Activated effector memory CD4-positive, alpha-beta T cell treated with Interleukin-2 at 50 U/mL for 16 hours (primary cell): ENCODE results near the gene EFNA1.
A peak's percentile ranks its signal among the peaks of the same experiment; 100 is the strongest.
"Not testable (repeated sequence)": the region's sequence is repeated elsewhere in the genome, so short reads cannot be mapped to it uniquely, and the experiment has no call there.

ENCODE experiments used
- DNase-seq: peaks from one replicate; pipeline ENCODE4 v3.0.0-alpha.2; 2020

The EFNA1 gene

DNA sequence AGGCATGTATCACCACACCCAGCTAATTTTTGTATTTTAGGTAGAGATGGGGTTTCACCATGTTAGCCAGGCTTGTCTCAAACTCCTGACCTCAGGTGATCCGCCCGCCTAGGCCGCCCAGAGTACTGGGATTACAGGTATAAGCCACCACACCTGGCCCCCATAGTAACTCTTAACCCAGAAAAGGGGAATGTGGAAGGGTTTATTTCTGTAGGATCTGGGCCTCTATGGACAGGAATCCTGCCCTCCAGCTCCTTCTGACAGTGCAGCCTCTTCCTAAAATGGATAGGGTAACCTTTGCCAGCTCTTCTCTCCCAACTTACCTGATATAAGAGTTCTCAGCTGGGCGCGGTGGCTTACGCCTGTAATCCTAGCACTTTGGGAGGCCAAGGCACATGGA, 35.0 kb downstream of the EFNA1 start:
- not testable (repeated sequence) for DNase-seq

DNA sequence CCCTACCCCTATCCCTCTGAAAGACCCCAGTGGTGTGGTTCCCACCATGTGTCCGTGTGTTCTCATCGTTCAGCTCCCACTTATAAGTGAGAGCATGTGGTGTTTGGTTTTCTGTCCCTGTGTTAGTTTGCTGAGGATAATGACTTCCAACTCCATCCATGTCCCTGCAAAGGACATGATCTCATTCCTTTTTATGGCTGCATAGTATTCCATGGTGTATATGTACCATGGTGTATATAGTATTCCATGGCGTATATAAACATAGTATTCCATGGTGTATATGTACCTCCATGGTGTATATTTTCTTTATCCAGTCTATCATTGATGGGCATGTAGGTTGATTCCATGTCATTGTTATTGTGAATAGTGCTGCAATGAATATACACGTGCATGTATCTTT, 36.1 kb downstream of the EFNA1 start:
- not testable (repeated sequence) for DNase-seq

DNA sequence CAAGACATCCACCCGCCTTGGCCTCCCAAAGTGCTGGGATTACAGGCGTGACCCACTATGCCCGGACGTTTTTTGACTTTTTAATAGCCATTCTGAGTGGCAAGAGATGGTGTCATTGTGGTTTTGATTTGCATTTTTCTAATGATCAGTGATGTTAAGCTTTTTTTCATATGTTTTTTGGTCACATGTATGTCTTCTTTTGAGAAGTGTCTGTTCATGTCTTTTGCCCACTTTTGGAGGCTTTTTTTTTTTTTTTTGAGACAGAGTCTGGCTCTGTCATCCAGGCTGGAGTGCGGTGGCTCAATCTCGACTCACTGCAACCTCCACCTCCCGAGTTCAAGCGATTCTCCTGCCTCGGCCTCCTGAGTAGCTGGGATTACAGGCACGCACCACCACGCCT, 36.9 kb downstream of the EFNA1 start:
- DNase-seq: not testable (repeated sequence)

DNA sequence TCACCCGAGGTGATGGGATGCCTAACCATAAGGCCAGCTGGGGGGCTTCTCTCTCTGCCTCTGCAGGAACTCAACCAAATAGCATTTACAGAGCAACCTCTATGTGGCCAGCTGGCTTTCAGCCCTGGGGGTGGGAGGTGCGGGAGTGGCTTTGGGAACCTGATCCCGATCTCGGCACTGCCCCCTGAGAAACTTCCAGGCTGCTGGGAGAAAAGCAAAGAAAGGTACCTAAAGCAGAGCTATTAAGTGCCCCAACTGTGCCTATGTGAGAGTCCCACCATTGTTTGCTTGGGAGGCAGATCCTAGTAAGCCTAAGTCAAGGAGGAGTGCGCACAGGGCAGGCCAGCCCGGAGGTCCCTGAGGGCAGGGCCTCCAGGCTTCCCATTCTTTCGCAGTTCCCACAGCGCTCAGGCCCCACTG, 38.4 kb downstream of the EFNA1 start:
- DNase-seq: no peak

DNA sequence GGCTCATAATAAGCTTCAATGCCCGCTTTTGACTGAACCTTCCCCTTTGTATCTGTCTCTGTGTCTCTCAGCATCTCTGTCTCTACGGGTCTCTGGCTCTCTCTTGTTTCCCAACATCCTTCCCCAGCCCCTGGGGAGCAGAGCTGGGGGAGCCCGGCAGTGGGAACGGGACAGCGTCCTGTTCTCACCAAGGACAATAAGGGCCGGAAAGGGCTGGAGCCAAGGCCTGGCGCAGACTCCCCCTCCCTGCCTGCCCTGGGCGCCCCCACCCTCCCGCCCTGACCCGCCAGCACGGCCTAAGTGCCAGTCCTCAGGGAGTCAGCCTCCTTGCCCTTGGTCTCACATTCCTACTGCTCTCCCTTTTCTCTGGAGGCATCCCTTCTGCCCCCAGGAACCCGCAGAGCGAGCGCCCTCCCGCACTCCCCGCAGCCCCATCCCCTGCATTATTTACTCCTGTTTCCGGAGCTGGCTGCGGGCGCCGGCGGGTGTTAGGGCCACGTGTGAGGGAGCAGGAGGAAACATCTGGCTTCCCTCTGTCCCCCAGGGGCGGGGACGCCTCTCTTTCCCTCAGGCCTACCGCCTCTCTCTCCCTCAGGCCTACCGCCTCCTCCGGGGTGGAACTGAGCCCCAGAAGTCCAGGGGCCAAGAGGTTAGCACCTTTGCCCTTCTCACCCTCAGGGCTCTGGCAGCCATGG, 38.9 kb downstream of the EFNA1 start:
- no peak for DNase-seq

DNA sequence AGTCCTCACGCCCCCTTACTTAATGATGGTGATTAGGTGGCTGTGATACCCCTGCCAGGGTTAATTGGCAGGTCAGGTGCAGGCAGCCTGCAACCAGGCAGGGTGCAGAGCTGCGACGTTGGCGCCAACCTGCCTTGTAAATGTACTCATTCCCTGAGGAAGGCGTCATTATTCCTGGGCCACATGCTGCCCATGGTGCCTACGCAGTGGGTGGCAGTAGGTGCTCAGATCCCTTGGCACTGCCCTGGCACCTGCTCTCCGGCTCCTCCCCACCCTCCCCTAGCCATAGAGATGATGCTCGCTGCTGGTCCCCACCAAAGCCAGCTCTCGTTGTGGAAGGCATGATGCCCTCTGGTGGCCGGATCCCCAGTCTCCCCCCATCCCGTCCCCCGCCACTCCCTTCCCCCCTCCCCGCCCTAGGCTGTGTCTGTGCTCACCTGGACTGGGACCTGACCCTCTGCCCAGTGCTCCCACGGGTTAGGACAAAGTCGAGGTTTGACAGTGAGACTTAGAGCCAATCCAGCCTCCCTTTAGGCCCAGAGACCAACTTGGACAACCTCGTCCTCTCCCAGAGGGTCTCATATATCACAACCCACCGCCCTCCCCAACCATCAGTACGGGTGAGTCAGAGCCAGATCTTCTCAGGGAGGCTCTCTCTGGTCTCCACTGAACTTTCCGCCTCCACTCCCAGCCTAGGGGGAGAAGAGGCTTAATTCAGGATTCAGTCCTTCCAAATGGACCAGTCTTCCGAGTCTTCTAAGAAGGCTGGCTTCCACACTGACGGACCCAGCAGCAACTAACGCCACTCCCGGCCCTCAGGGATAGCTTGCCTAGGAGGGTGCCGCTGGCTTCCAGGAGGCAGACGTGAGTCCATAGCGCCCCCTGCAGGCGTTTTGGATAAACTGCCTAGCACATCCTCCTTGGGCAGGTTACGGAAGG, 39.8 kb downstream of the EFNA1 start:
- peak; percentile 71 for DNase-seq

DNA sequence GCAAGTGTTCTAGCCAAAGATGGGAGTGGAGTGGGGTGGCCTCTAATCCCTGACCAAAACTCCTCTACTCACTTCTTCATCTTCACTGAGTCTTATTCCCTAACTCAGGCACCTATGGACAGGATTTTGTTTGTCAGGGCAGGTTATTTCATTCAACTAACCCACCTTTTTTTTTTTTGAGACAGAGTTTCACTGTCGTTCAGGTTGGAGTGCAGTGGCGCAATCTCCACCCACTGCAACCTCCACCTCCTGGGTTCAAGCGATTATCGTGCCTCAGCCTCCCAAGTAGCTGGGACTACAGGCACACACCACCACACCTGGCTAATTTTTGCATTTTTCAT, 40.4 kb downstream of the EFNA1 start:
- not testable (repeated sequence) for DNase-seq

DNA sequence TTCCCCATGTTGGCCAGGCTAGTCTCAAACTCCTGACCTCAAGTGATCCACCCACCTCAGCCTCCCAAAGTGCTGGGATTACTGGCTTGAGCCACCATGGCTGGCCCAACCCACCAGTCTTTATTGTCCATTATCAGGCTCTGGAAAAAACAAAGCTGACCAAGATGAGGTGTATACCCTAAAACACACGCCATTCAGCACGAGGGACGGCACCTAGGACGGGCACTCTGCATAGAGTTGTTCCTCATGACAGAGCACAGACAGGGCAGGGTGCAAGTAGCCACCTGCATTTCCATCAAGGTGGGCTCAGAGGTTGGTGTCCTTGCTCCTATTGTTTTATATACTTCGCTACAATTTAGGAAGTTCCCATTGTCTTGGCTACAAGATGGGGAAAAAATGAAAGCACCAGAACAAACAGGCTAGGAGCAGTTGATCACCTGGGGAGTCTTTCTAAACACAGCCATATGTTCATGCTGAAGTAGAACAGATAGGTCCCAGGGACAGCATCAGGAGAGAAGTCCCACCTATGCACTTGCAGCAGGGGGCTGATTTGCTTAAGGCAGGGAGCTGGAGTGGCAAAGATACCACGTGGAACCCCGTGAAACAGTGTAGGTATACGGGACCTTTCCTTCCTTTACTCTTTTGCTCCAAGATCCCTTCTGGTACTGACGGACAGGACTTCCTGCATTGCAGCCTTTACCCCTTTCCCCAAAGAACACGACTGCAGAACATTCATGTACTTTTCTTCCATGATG, 41.0 kb downstream of the EFNA1 start:
- no peak for DNase-seq

DNA sequence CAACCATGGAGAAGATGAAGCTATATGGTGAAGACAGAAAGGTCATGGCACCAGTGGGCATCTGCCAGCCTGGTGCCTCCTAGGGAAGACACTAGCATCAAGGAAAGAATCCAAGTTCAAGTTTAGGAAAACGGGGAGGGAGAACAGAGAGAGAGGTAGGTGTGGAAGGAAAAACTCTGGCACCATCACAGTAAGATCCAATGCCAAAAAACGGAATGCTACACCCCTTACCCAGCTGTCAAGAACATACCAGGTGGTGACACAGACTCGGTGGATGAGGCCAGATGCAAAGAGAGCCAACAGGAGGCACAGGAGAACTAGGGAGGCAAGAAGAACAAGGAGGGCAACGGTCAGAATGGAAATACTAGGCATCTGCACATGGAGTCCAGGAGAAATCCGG, 41.9 kb downstream of the EFNA1 start:
- no peak for DNase-seq

DNA sequence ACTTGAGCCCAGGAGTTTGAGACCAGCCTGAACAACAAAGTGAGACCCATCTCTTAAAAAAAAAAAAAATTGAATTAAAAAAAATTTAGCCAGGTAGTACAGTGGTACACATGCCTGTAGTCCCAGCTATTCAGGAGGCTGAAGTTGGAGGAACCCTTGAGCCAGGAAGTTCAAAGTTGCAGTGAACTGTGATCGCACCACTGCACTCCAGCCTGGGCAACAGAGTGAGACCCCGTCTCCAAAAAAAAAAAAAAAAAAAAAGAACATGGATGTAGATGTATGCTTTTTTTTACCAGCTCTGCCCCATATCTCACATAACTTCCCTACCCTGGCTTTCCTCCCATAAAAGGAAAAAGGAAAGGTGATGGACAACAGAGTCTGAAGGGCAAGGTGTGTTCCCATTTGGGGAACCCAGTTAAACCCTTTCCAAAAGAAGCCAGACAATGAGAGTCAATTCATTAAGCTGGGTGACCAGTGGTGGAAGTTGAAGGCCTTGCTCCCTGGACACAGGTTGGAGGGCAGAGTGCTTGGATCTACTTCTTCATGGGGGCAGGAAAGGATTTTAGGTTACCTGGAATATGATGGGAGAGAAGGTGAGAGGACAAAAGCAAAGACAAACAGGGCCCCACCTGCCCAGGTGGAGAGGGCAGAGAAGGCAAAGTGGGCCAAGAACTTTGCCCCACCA, 42.6 kb downstream of the EFNA1 start:
- DNase-seq: no peak

DNA sequence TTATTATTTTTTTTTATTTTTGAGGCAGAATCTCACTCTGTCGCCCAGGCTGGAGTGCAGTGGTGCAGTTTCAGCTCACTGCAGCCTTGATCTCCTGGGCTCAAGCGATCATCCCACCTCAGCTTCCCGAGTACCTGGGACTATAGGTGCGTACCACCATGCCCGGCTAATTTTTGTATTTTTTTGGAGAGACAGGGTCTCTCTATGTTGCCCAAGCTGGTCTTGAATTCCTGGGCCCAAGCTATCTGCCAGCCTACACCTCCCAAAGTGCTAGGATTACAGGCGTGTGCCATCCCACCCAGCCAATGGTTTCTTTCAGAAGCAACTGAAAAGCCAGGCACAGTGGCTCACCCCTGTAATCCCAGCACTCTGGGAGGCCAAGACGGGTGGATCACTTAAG, 43.1 kb downstream of the EFNA1 start:
- no peak for DNase-seq

DNA sequence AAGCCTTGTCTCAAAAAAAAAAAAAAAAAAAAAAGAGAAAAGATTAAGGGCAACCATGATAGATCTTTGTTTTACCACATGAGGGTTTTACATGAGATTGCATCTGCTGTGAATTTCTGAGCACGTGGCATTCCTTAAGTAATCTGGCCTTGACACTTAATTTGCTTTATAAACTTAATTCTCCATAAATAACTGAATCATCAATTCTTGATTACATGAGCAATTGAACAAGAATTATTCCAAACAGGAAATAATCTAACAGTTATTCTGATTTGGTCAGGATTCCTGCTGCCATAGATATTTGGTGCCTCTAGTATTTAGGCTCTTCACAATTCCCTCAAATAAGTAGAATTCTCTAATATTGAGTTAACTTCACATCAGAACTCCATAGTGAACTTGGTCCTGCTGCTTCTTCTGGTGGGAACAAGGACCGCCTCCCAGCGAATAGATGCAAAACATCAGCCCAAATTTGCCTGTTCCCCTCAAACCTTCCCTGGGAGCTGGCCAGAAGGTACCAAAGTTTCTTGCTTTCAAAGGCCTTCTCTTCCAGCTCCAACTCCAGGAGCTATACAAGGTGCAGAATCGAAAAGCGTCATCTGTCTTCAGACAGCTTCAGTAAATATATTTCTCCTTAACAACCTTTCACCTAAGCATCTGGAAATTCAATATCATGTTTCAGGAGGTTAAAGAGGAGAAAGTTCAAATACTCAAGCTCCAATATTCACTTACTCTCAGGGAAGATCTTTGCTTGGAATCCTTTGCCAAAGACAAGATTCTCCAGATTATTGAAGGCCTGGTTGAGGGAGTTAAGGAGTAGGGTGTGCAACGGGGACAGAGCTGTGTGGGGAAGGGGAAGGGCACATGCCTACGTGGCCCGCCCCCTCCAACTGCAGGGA, 44.4 kb downstream of the EFNA1 start:
- no peak for DNase-seq

DNA sequence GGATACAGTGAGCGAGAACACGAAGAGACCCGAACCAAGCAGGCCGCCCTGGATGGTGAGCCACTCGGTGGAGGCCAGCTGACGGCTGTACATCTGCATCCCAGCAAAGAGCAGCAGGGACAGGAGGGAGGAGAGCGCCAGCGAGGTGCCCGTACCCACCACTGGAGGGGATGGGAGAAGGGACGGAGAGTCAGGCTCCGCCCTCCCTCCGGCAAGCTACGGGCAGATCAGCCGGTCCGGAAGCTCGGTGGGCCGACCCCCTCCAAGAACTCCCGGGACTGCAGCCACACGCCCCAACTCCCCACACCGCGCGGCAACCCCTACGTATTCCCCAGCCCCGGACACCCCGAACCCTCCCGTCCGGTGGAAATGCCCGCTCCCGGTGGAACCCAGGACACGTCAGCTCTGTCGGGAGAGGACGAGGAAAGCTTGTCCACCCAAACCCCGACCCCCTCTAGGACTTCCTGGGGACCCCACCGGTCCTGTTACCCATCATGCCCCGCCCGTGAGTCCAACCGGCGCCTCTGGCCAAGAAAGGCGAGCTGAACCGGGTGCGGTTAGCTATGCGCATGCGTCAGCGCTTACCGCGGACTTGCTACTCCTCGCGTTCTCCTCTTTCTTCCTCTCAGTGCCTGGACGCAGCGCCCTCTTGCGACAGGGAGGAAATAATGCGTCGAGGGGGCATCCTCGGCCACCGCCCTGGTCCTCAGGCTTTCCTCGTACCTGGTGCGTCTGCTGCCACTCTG, 45.2 kb downstream of the EFNA1 start, which contains the start of gene KRTCAP2:
TSS of gene KRTCAP2 (minus strand) at position 573 of the 746 bp plus-strand sequence. CDS start at position 493, 80 bp downstream.
- DNase-seq: peak; percentile 90

DNA sequence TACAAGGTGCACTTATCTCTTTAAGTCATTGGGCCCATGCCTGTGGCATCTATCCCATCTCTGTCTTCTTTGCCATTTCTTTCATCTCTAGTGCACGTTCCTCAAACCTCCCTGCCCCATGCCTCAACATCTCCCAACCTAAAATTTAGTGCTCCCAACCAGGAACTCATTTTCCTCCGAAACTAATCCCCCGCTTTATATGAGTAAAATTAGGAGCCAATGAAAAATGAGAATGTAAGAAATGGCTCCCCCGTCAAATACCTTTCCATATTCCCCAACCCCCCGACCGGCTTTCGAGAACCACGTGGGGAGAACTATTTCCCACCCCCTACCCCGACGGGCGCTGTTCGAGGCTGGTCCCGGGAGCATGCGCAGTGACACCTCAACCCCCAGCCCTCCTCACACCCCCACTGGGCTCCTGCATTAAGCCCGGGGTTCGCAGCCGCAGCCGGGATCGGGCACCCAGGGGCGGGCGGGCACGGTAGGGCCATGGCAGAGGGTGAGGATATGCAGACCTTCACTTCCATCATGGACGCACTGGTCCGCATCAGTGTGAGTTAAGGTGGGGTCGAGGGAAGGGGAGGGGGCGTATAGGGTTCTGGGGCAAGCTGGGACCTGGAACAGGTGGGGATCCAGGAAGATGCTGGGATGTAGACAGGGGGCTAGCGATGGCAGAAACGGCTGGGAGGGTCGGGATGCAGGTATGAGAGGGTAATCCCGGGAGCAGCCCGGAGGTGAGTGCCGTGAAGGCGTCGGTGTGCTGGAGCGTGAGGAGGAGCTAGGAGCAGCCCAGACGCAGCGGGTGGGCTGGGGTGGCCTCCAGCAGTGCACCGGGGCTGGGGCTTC, 46.0 kb downstream of the EFNA1 start, which contains the start of gene TRIM46:
TSS of gene TRIM46 (plus strand) at position 372 of the 846 bp plus-strand sequence. CDS start at position 490, 118 bp downstream.
- DNase-seq: peak; percentile 49

DNA sequence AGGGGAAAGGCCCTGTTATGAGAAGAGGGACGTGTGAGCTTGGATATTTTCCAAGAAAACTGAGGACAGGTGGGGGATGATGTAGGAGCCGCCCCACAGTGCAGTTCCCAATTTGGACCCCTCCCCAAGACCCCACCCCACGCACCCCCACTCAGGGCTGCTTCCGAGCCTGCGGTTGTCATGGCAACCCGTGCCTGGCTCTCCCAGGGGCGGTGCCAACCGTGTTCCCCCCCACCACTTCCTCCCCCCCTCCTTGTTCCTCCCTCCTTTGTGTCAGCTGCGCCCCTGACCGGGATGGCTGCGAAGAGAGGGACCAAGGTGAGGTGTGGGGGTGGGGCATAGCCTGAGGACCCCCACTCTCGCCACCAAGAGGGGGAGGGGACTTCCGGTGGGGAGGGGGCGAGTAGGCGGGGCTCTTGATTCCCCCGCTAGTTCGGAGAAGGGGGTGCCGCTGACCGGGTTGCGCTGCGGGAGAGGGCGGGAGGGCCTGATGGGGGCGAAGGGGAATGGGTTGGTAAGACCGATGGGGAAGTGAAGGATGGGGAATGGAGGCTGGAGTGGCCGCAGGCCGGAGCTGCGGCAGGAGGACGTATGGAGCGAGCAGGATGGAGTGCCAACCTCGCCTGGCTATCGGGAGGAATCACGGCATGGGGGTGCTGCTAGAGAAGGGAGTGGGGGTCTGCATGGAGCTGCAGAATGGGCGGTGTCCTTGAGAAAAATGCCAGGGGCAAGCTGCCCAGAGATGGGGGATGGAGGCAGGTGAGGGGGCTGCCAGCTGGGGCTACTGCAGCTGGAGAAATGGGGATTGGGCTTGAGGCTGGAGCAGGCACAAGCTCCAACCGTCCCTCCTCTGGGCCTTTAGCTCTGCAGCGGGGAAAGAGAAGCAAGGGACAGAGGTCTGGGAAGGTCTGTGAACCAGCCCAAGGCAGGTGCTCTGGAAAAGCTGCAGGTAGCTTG, 46.9 kb downstream of the EFNA1 start:
- peak; percentile 43 for DNase-seq

DNA sequence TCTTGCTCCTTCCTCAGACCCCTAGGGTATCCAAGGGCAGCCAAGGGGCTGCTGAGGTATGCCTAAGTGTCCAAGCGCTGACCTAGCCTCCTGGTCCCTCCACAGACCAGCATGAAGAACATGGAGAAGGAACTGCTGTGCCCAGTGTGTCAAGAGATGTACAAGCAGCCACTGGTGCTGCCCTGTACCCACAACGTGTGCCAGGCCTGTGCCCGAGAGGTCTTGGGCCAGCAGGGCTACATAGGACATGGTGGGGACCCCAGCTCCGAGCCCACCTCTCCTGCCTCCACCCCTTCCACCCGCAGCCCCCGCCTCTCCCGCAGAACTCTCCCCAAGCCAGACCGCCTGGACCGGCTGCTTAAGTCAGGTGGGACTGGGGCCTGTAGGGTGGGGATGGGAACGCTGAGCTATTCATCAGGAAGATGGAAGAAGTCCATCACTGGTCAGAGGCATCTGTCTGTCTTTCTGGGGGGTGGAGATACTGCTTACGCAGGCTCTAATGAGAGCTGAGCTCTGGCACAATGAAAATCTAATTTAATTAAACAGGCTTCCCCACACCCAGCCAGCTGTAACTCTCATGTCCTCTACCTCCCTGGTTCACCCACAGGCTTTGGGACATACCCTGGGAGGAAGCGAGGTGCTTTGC, 47.7 kb downstream of the EFNA1 start:
- no peak for DNase-seq

DNA sequence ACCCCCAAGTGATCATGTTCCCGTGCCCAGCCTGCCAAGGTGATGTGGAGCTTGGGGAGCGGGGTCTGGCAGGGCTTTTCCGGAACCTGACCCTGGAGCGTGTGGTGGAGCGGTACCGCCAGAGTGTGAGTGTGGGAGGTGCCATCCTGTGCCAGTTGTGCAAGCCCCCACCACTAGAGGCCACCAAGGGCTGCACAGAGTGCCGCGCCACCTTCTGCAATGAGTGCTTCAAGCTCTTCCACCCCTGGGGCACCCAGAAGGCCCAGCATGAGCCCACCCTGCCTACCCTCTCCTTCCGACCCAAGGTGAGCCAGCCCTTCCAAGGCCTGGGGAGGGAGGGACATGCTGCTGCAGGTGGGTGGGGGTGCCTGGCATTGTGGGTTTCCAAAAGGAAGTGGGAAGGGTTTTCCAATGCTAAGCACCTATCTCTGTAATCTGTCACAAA, 48.3 kb downstream of the EFNA1 start:
- DNase-seq: no peak

DNA sequence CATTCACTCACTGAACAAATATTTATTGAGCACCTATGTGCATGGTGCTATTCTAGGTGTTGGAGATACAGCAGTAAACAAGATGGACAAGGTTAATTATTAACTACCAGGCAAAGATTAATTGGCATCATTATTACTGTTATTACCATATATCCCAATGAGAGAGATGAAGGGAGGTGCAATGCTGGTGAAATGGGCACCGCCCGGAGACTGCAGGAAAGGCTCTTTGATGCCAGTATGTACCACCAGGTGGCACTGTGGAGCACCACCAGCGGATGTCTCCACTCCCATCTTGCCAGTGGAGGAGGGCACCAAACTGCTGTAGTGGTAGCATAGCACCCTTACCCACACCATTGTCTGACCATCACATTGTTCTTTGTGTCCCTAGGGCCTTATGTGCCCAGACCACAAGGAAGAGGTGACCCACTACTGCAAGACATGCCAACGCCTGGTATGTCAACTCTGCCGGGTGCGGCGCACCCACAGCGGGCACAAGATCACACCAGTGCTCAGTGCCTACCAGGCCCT, 48.9 kb downstream of the EFNA1 start:
- peak; percentile 72 for DNase-seq
